Skeletal muscle tissue (tissue), 4 donors: Measurements from ENCODE around the gene RAC3. TPM values are rescaled to one million over a fixed set of nuclear protein-coding genes. Genes with fewer than 3 reads are reported as not detected.

ENCODE experiments used
- H3K27ac ChIP-seq: one replicate; pipeline ENCODE4 v1.7.0; 2013; ENCODE audit warnings: mild to moderate bottlenecking, low read depth, low read length, inconsistent platforms
- H3K27me3 ChIP-seq, 3 donors: one replicate each; pipeline ENCODE4 v1.7.0; 2013; ENCODE audit warnings: low read length in 3 of 3; ENCODE audit not compliant: control insufficient read depth in 3 of 3, insufficient read depth in 3 of 3
- H3K36me3 ChIP-seq, 3 donors: one replicate each; pipeline ENCODE4 v1.7.0; 2013; ENCODE audit warnings: low read length in 3 of 3; ENCODE audit not compliant: control insufficient read depth in 3 of 3, insufficient read depth in 3 of 3
- H3K4me1 ChIP-seq, 3 donors: one replicate each; pipeline ENCODE4 v1.7.0; 2013; ENCODE audit warnings: low read length in 3 of 3, mild to moderate bottlenecking in 3 of 3; ENCODE audit not compliant: control insufficient read depth in 3 of 3, insufficient read depth in 3 of 3
- H3K4me3 ChIP-seq, 3 donors: one replicate each; pipeline ENCODE4 v1.7.0; 2013; ENCODE audit warnings: low read length in 3 of 3
- H3K9ac ChIP-seq, 3 donors: one replicate each; pipeline ENCODE4 v1.7.0; 2013; ENCODE audit warnings: low read length in 3 of 3, mild to moderate bottlenecking in 3 of 3, moderate library complexity in 2 of 3, low read depth in 1 of 3
- H3K9me3 ChIP-seq, 3 donors: one replicate each; pipeline ENCODE4 v1.7.0; 2013; ENCODE audit warnings: low read length in 3 of 3; ENCODE audit not compliant: control insufficient read depth in 3 of 3
- total RNA-seq: library from RNA; depleted of rRNA; stranded (reverse); fragments of >200 nt; gene quantifications from one replicate; pipeline ENCODE4 v1.2.3, GENCODE V29; 2014
- donor health status: Osteomylitis.

RAC3 gene
- total RNA-seq, 1 donor from 2014 or later = 8.4 TPM

- Histone ChIP-seq H3K9ac (no peak overlapping the region), H3K27ac (no peak overlapping the region), H3K4me3 (no peak overlapping the region), H3K36me3 (peaks cover 0 to 3% (median 0%) of the 10 kb centered on the region in 3 donors), H3K27me3 (no peaks in the 10 kb centered on the region), H3K9me3 (no peaks in the 10 kb centered on the region), H3K4me1 (peaks cover 27 to 32% (median 28%) of the 10 kb centered on the region in 3 donors)
Measured at GRCh38 chr17:82007228-82007494, 24.3 kb upstream of the RAC3 start.

- no peak overlapping the region for H3K4me3 ChIP-seq
- peaks cover 0 to 3% (median 0%) of the 10 kb centered on the region in 3 donors for H3K36me3 ChIP-seq
- no peaks in the 10 kb centered on the region for H3K27me3 ChIP-seq
- H3K9me3 ChIP-seq = no peaks in the 10 kb centered on the region
- H3K27ac ChIP-seq = no peak overlapping the region
- H3K9ac ChIP-seq = no peak overlapping the region
- H3K4me1 ChIP-seq = peaks cover 25 to 29% (median 27%) of the 10 kb centered on the region in 3 donors
Measured at GRCh38 chr17:82007495-82008257, 23.8 kb upstream of the RAC3 start.

GRCh38 chr17:82008258-82008940, 23.1 kb upstream of the RAC3 start:
- Histone ChIP-seq H3K9me3 (no peaks in the 10 kb centered on the region), H3K36me3 (peaks cover 0 to 3% (median 0%) of the 10 kb centered on the region in 3 donors), H3K4me1 (peaks cover 17 to 22% (median 19%) of the 10 kb centered on the region in 3 donors), H3K4me3 (no peak overlapping the region), H3K27me3 (no peaks in the 10 kb centered on the region), H3K9ac (no peak overlapping the region), H3K27ac (no peak overlapping the region)

- peaks cover 12 to 16% (median 14%) of the 10 kb centered on the region in 3 donors for H3K4me1 ChIP-seq
- no peak overlapping the region for H3K27ac ChIP-seq
- peaks cover 0 to 3% (median 0%) of the 10 kb centered on the region in 3 donors for H3K36me3 ChIP-seq
- no peaks in the 10 kb centered on the region for H3K27me3 ChIP-seq
- H3K9ac ChIP-seq = no peak overlapping the region
- no peak overlapping the region for H3K4me3 ChIP-seq
- H3K9me3 ChIP-seq = no peaks in the 10 kb centered on the region
Measured at GRCh38 chr17:82008941-82009405, 22.5 kb upstream of the RAC3 start.

GRCh38 chr17:82009413-82009812, 22.1 kb upstream of the RAC3 start:
- Histone ChIP-seq H3K27me3 (no peaks in the 10 kb centered on the region), H3K4me1 (peaks cover 10 to 12% (median 11%) of the 10 kb centered on the region in 3 donors), H3K27ac (no peak overlapping the region), H3K9ac (no peak overlapping the region), H3K4me3 (no peak overlapping the region), H3K36me3 (peaks cover 0 to 3% (median 0%) of the 10 kb centered on the region in 3 donors), H3K9me3 (no peaks in the 10 kb centered on the region)

- H3K27me3 ChIP-seq = no peaks in the 10 kb centered on the region
- H3K27ac ChIP-seq = no peak overlapping the region
- peaks cover 5 to 8% (median 7%) of the 10 kb centered on the region in 3 donors for H3K4me1 ChIP-seq
- no peak overlapping the region for H3K4me3 ChIP-seq
- H3K9me3 ChIP-seq = no peaks in the 10 kb centered on the region
- no peak overlapping the region for H3K9ac ChIP-seq
- H3K36me3 ChIP-seq = peaks cover 0 to 3% (median 0%) of the 10 kb centered on the region in 3 donors
Measured at GRCh38 chr17:82010575-82011525, 20.6 kb upstream of the RAC3 start.

- H3K4me3 ChIP-seq = no peak overlapping the region
- no peaks in the 10 kb centered on the region for H3K9me3 ChIP-seq
- H3K36me3 ChIP-seq = peaks cover 0 to 3% (median 0%) of the 10 kb centered on the region in 3 donors
- H3K4me1 ChIP-seq = no peaks in the 10 kb centered on the region
- no peaks in the 10 kb centered on the region for H3K27me3 ChIP-seq
- no peak overlapping the region for H3K9ac ChIP-seq
- no peak overlapping the region for H3K27ac ChIP-seq
Measured at GRCh38 chr17:82011617-82012187, 19.8 kb upstream of the RAC3 start.

- H3K27me3 ChIP-seq = no peaks in the 10 kb centered on the region
- H3K9me3 ChIP-seq = no peaks in the 10 kb centered on the region
- peaks cover 0 to 3% (median 0%) of the 10 kb centered on the region in 3 donors for H3K36me3 ChIP-seq
- H3K9ac ChIP-seq = no peak overlapping the region
- H3K4me3 ChIP-seq = no peak overlapping the region
- peaks cover 0 to 1% (median under 1%) of the 10 kb centered on the region in 3 donors for H3K4me1 ChIP-seq
- H3K27ac ChIP-seq = no peak overlapping the region
Measured at GRCh38 chr17:82012261-82012639, 19.2 kb upstream of the RAC3 start.

- peaks cover 3 to 6% (median 6%) of the 10 kb centered on the region in 3 donors for H3K4me1 ChIP-seq
- no peak overlapping the region for H3K4me3 ChIP-seq
- no peaks in the 10 kb centered on the region for H3K9me3 ChIP-seq
- no peak overlapping the region for H3K9ac ChIP-seq
- H3K36me3 ChIP-seq = peaks cover 0 to 3% (median 0%) of the 10 kb centered on the region in 3 donors
- H3K27ac ChIP-seq = no peak overlapping the region
- no peaks in the 10 kb centered on the region for H3K27me3 ChIP-seq
Measured at GRCh38 chr17:82012640-82013295, 18.7 kb upstream of the RAC3 start.
